Measurements from ENCODE around the gene CLSTN2.

The CLSTN2 gene

GRCh38 chr3:140234256-140234655, 299.3 kb downstream of the CLSTN2 start:
- DNase-seq (ENCODE audit: low read depth in 2 of 2): no peak

DNA sequence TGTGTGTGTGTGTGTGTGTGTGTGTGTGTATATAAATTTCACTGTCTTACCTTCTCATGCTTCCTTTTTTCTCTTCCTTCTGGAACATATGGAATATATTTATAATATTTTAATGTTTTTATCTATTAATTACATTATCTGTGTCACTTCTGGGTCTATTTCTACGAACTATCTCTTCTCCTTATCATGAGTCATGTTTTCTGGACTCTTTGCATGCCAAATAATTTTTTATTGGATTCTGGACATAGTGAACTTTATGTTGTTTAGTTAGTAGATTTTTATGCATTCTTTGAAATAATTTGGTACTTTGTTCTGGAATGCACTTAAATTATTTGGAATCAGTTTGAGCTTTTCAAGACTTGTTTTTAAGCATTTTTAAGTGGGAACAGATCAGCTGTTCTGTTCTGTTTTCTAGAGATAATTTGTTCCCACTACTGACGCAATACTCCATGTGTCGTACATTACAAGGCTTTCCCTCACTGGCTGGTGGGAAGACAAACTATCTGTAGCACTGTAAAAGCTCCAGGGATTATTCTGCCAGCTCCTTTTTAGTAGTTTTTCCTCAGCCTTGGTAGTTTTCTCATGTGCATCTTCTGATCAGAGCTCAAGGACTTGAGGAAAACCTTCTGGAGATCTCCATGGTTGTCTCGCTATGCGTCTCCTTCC, 302.0 kb downstream of the CLSTN2 start:
- DNase-seq (ENCODE audit: low read depth in 2 of 2): no peak

- DNase-seq (ENCODE audit: low read depth in 2 of 2): no peak
These were observed 303.8 kb downstream of the CLSTN2 start for GRCh38 chr3:140238646-140239314.

DNA sequence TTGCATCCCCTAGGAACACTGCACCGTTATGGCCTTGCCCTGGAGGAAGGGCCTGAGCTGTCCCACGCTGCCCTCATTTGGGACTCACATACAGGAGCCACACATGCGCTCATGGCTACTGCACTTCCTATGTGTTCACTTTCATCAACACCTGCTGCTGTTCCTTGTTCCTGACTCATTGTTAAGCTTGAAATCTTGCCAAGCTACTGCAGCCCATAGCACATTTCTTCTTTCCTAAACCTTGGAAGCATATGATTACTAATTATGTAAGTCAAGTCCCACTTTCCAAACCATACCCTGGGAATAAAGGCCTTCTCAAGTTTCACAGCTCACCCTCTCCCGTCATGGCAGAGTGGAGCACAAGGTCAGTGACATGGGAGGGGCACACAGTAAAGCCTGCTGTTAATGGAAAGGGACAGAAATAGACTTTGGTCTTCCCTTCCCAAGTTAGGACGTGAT, 307.9 kb downstream of the CLSTN2 start:
- no peak for DNase-seq (ENCODE audit: low read depth in 2 of 2)

GRCh38 chr3:140243575-140243974, 308.6 kb downstream of the CLSTN2 start:
- DNase-seq (ENCODE audit: low read depth in 2 of 2): no peak

GRCh38 chr3:140244893-140245292, 309.9 kb downstream of the CLSTN2 start:
- DNase-seq (ENCODE audit: low read depth in 2 of 2): no peak

DNA sequence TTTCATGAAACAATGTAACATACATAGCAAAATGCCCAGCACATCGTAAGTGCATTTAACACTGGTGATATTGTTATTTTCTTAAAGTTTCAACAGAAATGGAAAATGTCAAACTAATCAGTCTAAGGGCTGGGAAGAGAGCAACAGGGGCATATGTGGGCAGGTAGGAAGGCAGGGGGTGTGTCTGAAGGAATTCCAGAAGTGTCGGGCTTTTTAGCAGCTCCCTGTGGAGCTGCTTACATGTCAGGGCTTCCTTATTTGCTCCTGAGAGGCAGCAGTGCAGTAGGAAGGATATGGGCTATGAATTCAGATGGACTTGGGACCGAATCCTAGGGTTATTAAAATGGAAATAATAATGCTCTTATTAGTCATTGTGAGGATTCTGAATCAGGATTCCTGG, 311.6 kb downstream of the CLSTN2 start:
- DNase-seq (ENCODE audit: low read depth in 2 of 2): no peak

DNA sequence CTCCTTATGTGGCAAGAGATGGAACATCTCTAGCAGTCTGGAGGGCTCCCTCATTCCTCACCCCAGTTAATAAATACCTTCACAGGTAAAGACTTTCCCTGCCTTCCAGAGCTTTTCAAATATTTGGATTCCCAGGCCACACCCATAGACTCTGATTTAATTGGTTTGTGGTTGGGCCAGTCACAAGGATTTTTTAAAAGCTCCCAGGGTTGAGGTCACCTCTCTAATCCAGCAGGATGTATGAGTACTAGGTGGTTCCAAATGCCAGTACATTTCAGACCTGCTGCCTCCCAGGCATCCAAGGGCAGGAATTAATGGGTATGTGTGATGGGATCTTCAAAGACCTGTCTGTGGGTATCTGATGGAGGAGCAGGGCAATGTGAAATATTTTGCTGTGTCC, 312.8 kb downstream of the CLSTN2 start:
- DNase-seq (ENCODE audit: low read depth in 2 of 2): no peak

DNA sequence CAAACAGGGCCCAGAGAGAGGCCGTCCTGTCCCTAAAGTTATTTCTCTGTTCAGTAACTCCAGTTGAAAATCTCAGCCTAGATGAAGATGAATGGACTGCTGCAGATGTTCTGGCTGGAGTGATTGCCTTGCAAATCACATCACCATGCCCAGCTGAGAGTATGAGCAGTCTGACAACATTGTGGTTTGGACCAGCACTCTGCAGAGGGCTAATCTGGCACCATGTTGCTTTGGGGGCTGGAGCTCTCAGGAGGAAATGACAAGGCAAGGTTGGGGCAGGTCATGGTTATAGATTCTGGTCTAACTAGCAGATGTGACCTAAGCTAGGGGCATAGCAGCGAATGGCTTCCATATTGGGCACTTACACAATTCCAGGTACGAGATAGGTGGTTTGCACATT, 314.2 kb downstream of the CLSTN2 start:
- DNase-seq (ENCODE audit: low read depth in 2 of 2): no peak

DNA sequence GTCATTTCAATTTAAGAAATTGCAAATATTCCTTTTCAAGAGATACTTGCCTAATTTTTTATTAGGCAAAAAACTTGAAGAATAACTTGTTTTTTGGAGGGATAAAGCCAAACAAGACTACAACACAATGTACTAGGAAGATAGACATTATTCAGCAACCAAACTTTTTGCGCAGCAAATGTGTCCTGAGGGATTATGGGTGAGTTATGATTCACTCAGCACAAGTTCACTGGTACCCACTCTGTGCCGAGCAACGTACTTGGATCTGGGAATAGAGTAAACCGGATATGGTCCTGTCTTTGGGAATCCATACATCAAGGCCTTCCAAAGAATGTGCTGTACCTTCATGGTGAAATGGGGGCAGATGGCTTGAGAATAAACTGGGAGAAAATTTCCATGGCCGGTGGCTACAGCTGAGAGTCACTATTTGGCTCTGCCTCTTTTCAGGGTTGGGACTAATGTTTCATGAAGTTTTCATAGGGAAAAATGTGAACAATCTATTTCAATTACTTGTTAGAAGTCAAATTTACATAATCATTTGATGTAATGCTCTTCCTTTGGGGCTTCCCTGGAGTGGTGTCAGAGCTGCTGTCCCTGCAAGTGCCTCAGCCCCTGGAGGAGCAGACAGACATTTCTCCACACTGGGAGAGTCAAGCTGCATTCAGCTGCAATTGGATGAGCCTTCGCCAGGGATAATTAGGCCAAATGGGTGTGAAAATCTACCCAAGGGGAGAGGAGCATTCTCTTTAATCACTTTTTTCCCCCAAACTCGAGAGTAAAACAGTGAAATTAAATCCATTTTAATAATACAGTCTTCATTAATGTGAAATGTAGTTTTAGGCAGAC, 315.2 kb downstream of the CLSTN2 start:
- DNase-seq (ENCODE audit: low read depth in 2 of 2): no peak

- DNase-seq (ENCODE audit: low read depth in 2 of 2): no peak
These were observed 316.0 kb downstream of the CLSTN2 start for GRCh38 chr3:140250945-140251344.

DNA sequence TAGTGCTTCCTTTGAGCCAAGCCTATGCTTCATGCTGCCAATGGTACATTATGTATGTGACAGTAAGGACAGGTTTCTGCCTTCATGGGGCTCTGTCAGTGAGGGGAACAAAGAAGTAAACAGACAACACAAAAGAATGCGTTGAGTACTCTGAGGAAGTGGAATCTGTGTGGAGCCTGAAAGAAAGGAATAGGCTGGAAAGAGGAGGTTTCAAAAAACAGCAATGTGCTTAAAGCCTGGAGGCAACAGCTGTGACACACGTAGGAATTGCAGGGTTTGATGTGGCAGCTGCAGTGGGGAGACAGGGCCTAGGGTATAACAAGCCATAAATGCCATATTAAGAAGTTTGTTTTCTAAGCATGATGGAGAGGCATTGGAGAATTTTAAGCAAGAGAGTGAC, 316.7 kb downstream of the CLSTN2 start:
- no peak for DNase-seq (ENCODE audit: low read depth in 2 of 2)

GRCh38 chr3:140252812-140253656, 318.0 kb downstream of the CLSTN2 start:
- DNase-seq (ENCODE audit: low read depth in 2 of 2): no peak

GRCh38 chr3:140258222-140258724, 323.3 kb downstream of the CLSTN2 start:
- DNase-seq (ENCODE audit: low read depth in 2 of 2): no peak

GRCh38 chr3:140265302-140265701, 330.3 kb downstream of the CLSTN2 start:
- DNase-seq (ENCODE audit: low read depth in 2 of 2): no peak

- DNase-seq (ENCODE audit: low read depth in 2 of 2): no peak
These were observed 333.1 kb downstream of the CLSTN2 start for GRCh38 chr3:140268103-140268502.

DNA sequence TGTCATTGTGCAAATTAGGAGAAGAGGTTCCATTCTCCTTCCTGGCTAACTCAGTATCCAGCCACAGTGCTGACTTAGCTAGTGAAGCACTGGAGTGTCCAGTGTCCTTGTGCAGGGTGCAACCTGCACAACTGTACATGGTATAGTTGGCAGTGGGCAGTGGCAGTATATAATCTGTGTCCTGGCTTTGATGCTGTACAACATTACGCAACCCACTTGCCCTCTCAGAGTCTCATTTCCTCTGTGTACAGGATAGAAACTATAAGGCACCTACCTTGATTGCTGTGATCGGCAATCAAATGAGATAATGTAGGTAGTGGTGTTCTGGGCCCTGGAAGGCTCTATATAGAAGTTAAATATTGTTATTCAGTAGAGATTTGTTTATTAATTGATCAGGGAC, 333.6 kb downstream of the CLSTN2 start:
- DNase-seq (ENCODE audit: low read depth in 2 of 2): no peak

- no peak for DNase-seq (ENCODE audit: low read depth in 2 of 2)
These were observed 335.3 kb downstream of the CLSTN2 start for GRCh38 chr3:140270329-140270728.

DNA sequence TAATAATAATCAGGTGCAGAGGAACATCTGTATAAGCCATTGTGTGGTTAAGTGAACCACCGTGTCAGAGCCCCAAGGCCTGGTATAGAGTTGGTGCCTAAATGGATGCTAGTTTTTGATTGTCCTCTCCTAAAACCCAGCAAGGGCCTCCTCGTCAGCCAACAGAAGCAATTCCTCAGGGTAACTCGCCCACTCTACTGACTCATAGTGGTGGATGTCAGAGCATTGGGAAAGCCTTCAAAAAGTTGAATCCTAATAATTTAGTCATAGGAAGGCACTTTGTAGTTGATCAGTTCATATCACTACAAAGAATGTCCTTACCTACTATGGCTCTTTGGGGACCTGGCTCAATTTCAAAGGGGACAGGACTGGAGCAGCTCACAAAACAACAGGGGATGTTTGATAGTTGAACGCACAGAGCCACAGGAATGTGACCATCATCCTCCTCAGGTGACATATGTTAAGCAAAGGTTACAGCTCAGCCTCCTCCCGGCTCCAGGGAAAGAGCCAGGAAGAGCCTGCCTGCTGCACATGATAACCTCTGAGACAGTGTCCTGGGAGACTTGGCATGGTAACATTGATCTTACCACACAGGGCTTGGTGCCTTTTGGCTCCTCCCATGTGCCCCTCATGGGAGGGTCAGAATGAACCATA, 338.7 kb downstream of the CLSTN2 start:
- no peak for DNase-seq (ENCODE audit: low read depth in 2 of 2)

DNA sequence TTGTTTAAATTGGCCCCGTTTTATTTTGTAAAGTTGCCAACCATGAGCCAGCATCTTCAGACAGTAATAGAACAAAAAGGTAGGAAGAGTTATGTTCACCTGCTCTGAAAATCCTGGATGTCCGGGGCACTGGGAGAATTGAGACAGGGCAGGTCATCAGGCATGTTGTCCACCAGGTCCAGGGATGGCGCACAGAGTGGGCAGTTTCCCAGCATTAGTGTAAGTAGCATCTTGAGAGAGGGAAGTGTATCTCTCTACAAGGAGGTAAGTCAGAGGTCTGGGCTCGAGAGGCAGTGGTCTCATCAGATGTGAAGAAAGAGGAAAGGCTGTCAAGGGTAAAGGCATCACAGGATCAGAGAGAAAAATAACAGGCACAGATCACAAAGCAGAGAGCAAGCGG, 339.4 kb downstream of the CLSTN2 start:
- DNase-seq (ENCODE audit: low read depth in 2 of 2): no peak

DNA sequence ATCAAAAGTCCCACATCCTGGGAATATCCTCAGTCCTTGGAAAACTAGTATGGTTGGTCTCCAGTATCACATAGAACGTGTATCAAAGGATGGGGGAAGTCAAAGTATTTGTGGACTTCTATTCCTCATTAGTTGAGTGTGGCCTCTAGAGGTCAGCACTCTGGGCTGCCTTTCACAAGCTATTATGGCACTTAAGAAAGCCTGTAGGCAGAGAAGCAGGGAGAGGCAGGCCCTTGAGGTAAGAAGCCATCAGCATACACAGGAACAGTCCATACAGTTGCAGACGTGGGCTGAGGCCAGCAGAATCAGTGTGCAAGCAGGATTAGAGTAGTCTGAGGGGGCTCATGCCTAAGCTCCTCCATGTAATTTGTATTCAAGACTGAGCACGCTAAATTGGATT, 341.7 kb downstream of the CLSTN2 start:
- DNase-seq (ENCODE audit: low read depth in 2 of 2): no peak

Measured in stimulated activated CD4-positive, alpha-beta T cell treated with anti-CD3 and anti-CD28 coated beads, Interleukin-12 subunit alpha, Interleukin-12 subunit beta, amount 100 ng/mL, for 24 hours (primary cell).